Activated CD8-positive, alpha-beta memory T cell treated with anti-CD3 and anti-CD28 coated beads, Interleukin-2, amount 50 U/mL, for 4 hours (primary cell): ENCODE measurements around the gene FUT8.

Experiments
- DNase-seq: peaks from one replicate; pipeline ENCODE4 v3.0.0-alpha.2; 2020

The FUT8 gene

DNA sequence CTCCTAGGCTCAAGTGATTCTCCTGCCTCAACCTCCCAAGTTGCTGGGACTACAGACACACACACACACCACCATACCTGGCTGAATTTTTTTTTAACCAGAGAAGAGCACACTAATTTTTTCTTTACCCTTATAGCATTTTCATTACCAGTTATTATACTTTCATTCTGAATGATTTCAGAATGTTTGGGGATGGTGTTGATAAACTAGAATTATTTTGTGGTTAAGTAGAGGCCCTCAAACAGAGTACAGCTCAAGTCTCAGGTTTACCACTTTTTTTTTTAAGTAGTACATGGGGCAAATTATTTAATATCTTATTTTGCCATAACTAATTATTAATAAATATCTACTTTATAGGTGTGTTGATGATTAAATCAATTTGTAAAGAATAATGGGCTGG, 86.6 kb downstream of the FUT8 start:
- no peak for DNase-seq

DNA sequence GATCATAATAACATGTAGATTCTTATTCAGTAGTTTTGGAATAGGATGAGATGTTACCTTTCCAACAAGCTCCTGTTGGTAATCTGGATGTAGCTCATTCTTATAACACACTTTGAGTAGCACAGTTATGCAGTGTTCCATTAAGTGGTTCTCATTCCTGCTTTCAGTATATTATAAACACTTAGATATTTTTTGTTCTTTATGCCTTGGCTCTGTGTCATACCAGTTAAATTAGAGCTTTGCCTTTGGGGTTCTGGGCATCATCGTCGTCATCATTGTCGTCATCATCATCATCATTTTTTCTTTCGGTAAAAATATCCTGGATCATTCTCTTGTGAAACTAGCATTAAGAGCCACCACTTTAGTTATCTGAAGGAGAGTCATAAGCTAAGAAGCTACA, 87.5 kb downstream of the FUT8 start:
- DNase-seq: no peak

DNA sequence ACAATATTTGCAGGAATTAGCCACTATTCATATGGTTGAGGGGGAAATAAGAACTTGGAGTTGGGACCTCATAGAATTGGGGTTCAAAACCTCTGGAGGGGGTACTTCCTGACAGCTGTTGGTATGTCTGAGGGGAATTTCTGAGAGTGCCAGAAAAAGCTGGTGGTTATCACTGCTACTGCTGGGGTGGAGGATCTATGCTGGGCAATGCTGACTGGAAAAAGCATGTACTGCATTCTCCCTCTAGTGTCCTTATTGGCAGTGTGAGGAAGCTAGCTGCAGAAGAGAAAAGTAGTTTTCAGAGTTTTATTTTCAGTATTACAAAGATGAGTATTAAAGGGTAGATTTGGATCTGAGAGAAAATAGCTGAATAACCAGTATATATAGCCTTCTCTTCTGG, 88.8 kb downstream of the FUT8 start:
- no peak for DNase-seq

DNA sequence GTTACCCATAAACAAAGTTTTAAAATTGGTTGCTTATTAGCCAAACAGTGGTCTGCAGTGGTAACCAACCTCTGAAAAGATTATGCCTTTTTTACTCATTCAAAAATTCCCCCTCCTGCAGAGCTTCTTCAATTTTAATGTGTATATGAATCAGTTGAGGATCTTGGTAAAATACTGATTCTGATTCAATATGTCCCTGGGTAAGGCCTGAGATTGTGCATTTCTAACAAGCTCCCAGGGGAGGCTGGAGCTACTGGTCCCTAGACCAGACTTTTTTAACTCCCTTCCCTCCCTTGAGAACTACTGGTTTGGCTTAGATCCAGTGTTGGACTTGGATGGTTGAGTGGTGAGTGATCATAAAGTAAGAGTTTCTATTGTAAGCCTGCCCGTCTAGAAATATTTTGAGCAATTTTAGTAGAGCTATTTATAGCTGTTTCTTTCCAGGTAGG, 90.2 kb downstream of the FUT8 start:
- no peak for DNase-seq

DNA sequence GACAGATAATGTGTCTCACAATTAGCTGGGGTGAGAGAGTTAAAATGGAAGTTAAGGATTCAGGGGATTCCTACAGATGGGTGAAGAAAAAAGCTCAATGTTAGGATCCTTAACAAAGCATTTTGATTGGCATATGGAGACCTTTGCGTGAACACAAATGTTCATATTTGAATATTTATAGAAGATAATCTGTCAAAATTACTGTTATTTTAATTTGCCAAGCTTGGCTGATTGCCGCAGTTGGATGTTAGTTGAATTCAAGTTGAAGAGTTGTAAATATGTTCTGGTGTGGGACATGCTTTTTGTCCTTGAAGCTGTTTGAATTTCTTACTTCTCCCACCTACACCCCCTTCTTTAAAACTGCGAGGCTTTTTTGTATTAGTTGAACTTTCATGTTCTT, 91.2 kb downstream of the FUT8 start:
- DNase-seq: no peak

DNA sequence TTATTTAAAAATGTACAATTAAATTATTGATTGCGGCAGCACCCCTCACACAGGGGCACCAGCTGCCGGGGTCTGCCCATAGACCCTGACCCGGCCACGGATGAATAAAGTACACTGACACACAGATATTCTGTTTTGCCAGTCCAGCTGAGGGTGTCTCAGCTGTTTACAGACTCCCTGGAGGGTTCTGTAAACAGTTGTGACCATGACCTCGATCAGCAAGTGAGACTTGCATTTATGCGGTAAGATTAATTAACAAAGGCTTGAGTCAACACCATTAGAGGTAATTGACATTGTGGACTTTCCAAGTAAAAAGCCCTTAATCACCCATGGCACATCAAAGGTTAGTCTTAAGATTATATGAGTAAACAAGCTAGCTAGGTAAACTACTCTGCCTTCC, 94.3 kb downstream of the FUT8 start:
- no peak for DNase-seq

DNA sequence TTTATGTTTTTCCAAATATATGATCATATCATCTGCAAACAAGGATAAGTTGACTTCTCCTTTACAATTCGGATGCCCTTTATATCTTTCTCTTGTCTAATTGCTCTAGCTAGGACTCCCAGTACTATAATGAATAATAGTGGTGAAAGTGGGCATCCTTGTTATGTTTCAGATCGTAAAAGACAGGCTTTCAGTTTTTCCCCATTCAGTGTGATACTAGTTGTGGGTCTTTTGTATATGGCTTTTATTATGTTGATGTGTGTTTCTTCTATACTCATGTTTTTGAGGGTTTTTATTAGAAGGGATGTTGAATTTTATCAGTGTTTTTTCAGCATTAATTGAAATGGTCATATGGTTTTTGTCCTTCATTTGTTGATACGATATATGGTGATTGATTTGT, 97.3 kb downstream of the FUT8 start:
- no peak for DNase-seq

DNA sequence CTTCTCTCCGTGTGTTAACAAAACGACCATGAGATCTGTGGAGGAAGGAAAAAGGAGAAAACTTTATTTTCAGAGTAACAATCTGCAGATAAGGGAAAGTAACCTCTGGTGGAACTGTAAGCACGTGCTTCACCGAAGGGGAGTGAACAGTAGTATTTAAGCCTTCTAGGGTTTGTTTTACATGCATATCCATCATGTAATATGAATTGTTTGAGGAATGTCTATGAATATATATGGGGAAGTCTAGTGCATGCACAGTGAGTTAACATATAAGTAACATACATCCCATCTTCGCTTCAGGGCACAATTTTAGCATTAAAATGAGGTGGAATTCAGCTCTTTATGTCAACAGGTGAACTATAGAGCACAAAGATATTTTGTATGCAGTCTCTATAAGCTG, 101.1 kb downstream of the FUT8 start:
- DNase-seq: no peak

DNA sequence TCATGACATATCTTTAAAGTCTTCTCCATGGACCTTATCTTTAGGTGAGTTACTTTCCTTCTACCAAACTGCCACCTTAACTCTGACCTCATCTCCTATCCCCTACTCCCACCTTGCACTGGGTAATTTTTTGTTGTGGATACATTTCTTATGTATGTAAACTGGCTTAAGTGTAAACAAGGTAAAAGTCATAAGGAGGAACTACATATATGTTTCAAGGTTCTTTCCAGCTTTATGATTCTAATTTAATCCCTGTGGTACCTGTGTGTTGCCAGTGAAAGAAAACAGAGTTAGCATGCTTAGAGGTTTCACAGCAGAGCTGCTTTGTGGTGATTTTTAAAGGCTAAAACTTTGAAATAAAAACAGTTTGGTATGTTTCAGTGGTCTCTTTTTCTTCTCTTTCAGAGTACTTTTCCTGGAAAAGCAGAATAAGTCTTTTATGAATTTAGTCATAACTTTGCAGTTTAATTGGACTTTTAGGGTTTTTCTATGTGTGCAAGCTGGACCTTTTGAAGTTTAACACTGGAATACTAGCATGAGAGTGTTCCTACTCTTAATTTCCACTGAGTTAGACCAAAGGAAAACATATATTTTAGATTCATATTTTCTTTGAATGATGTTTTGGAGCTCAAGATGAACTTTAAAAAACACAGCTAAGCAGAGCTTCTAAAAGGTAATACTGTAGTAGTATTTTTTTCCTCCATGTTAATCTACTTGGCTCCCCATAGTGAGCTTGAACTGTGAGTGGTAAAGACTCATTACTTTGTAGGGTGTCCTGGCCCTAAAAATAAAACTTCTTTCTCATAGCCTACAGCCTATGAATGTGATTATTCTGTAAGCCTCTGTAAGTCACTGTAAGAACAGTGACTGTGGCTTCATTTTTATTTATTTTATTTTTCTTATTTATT, 105.4 kb downstream of the FUT8 start:
- no peak for DNase-seq

DNA sequence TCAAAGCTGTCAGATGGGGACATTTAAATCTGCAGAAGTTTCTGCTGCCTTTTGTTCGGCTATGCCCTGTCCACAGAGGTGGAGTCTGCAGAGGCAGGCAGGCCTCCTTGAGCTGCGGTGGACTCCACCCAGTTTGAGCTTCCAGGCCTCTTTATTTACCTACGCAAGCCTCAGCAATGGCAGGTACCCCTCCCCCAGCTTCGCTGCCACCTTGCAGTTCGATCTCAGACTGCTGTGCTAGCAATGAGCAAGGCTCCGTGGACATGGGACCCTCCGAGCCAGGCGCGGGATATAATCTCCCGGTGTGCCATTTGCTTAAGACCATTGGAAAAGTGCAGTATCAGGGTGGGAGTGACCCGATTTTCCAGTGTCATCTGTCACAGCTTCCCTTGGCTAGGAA, 115.5 kb downstream of the FUT8 start:
- no peak for DNase-seq

DNA sequence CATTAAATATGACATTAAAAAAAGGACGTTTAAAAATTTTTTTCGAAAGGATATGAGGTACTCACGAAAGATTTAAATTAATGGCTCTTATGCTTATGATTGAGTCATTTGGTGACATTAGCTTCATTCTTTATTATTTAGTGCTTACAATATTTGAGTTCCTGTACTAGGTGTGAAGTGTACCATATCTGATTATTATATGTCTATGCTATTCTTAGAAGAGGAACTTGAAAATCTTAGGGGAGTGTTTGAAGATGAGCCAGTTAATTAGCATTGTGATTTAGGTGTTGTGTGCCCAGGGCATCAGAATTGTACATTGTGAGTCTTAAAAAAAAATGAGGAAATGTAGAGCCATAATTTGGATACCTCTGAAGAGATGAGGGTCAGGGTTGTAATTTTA, 118.6 kb downstream of the FUT8 start:
- no peak for DNase-seq

DNA sequence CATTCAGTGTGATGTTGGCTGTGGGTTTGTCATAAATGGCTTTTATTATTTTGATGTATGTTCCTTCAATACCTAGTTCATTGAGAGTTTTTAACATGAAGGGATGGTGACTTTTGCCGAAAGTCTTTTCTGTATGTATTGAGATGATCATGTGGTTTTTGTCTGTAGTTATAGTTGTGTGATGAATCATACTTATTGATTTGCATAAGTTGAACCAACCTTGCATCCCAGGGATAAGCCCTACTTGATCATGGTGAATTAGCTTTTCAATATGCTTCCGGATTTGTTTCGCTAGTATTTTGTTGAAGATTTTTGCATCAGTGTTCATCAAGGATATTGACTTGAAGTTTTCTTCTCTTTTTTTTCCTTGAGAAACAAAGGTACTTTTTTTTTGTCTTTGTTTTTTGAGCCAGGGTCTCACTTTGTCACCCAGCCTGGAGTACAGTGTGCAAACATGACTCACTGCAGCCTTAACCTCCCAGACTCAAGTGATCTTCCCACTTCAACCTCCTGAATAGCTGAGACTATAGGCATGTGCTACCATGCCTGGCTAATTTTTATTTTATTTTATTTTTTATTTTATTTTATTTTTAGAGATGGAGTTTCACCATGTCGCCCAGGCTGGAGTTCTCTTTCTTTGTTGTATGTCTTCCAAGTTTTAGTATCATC, 121.3 kb downstream of the FUT8 start:
- no peak for DNase-seq

DNA sequence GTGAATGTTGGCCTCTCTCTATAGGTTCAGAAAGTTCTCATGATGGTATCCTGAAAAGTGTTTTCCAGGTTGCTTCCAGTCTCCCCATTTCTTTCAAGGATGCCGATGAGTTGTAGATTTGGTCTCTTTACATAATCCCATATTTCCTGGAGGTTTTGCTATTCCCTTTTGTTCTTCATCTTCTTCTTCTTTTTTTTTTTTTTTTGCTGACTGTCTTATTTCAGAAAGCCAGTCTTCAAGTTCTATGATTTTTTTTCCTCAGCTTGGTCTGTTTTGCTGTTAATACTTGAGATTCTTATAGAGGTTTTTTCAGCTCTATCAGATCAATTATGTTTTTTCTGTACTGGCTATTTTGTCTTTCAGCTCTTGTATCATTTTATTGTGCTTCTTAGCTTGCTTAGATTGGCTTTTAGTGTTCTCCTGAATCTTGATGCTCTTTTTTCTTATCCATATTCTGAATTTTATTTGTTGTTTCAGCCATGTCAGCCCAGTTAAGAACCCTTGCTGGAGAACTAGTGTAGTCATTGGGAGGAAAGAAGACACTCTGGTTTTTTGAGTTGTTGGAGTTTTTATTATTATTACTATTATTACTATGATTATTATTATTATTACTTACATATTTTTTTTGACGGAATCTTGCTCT, 124.4 kb downstream of the FUT8 start:
- DNase-seq: no peak

DNA sequence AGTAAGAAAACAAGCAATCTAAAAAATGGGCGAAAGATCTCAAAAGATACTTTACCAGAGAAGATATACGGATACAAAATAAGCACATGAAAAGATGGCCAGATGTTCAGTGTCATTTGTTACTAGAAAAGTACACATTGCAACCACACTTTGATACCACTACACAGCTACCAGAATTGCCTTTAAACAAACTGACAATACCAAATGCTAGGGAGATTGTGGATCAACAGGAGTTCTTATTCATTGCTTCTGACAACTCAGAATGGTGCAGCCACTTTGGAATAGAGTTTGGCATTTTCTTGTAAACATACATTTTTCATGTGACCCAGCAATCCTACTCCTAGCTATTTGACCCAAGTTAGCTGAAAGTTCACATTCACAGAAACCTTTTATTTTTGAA, 136.3 kb downstream of the FUT8 start:
- DNase-seq: no peak

DNA sequence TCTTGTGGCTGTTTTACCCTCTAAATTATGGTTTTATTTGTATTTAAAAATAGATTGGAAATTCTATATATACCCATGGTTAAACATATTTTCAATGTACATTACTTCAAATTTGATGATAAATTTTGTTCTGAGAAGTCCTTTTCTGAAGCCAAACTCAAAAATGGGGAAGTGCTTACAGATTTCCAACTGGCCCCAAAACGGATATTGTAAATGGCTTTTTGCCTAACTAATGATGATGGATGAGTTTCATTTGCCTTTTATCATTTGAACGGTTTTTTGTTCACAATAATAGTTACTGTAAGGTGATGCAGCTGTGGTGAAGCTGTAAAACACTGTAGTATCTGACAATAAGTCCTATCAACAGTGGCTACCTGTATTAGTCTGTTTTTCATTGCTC, 136.9 kb downstream of the FUT8 start:
- no peak for DNase-seq

DNA sequence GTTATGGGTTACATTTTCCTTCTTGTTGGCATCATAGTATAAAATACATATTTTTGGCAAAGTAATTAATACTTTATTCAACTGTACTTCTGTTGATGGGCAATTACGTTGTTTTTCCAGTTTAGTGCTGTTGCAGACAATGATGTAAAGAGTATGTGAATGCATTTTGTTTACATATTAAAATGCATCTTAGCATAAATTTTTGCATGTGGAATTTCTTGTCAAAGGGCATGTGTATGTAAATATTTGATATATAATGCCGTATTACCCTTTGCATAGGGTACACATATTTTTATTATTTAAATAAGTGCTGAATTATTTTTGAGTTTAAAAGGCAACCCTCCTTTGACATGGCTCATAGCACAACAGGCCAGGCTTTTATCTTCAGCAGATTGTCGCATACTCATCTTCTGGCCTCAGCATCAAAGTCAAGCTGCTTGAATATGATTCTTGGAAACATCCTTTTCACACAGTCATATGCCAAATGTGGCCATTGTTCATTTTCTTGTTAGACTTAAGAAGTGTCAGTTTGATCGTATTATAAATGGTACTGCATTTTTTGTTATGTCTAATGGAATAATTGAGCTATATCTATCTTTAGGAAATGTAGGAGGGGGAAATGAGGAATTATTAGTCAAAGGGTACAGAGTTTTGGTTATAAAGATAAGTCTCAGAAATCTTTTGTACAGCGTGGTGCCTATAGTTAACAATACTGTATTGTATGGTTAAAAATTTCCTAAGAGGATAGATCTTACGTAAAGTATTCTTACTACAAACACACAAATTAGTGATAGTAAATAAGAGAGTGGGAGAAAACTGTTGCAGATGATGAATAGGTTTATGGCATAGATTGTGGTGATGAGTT, 138.5 kb downstream of the FUT8 start:
- DNase-seq: no peak

DNA sequence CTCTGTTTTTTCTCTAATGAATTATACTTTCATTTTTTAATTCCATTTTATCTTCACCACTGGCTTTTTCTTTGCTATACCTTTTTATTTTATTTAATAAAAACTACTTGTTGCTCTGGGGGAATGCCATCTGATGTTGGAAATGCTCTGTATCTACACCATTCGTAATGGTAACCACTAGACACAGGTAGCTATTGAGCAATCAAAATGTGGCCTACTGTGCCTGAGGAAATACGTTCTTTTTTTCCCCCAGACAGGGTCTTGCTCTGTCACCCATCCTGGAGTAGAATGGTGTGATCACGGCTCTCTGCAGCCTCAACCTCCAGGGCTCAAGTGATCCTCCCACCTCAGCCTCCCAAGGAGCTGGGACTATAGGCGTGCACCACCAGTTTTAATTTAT, 140.2 kb downstream of the FUT8 start:
- DNase-seq: no peak

DNA sequence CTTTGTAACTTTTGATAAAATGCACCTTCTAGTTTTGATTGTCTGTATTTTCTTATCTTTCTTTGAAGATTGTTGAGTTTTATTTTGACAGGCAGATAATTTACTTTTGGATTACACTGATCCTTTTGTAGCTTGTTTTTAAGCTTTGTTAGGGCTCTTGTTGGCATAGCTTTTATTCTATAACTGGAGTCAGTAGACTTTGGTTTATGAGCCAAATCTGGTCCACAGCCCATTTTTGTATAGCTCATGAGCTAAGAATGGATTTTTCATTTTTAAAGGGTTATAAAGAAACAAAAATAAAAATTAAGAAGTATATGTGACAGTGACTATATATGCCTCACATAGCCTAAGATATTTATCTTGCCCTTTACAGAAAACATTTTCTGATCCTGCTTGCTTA, 142.3 kb downstream of the FUT8 start:
- no peak for DNase-seq

DNA sequence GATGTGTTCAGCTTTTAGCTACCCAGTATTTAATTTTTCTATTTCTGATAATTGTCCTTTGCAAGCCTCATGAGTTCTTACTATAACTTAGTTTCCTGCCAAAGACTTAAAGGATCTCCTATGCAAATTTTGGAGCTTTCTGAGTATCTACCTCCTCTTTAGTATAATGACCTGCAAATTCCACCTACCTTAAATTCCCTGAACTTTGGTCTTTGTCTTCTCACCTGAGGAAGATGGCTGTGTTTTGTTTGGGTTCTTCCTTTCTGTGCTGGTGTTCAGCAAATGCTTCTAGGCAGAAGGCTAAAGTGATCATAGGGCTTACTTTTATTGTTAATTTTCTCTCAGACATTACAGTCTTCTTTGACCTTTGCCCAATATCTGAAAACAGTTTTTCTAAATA, 142.8 kb downstream of the FUT8 start:
- no peak for DNase-seq

DNA sequence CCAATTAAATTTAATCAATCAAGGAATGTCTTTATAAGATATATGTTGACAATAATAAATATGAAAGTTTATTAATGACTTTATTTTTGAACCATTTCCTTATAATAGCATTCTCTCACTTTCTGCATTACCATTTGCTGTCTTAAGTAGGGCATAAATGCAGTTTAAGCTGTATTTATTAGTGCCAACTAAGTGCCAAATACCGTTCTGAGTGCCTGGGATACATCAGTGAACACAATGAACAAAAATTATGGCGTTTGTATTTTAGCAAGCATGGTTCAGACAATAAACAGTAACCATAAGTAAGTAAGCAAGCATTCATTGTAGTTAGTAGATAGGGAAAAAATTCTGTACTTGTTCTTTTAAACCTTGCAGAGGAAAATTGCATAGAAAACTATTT, 145.8 kb downstream of the FUT8 start:
- DNase-seq: no peak

DNA sequence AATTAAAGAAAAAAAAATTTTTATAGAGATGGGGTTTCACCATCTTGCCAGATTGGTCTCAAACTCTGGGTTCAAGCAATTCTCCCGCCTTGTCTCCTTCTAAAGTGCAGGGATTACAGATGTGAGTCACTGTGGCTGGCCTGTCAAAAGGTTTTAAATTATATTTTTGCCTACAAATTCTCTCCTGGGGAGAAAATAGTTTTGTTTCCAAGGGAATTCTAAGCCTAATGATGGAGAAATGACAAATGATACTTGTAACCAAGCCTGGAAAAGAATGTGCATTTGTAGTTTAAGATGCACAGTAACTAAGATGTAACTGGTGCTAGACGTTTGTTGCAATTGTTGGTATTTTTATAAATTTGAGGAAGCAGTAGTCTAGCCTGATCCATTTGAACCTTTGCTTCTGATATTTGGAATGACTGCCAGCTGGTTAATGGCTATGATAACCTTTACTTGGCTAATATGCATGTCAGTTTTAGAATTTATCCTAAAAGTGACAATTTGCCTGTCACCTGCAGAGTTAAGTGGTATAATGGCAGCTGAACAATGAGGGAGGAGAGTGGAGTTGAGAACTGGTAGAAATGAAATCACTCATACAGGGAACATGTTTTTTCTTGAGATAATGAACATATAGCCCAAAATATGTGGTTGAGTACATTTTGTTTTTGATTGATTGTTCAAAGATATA, 148.0 kb downstream of the FUT8 start:
- DNase-seq: no peak

DNA sequence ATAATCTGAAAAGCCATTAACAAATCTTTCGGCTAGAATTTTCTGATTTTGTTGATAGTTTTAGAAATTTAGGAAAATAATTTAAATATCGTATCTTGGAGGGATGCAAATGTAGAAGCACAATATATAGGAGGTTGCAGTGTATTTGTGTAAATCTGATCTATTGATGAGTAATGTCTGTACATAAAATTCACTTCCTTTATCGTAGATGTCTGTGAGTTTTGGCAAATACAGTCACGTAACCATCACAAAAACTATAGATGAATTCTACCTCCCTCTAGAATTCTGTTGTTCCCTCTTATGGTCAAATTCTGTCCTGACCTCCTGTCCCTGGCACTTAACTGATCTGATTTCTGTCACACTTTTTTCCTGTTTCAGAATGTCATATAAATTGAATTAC, 151.8 kb downstream of the FUT8 start:
- no peak for DNase-seq
